Measurements from ENCODE around the gene SLC38A7. TPM values are rescaled to one million over a fixed set of nuclear protein-coding genes. Genes with fewer than 3 reads are reported as not detected.
A peak's percentile ranks its signal among the peaks of the same experiment; 100 is the strongest.
"Not testable (repeated sequence)": the region's sequence is repeated elsewhere in the genome, so short reads cannot be mapped to it uniquely, and the experiment has no call there.

The SLC38A7 gene
- total RNA-seq, 1 experiment from 2014 or later: 20.2 TPM

- Histone ChIP-seq H3K4me3 (ENCODE audit: low read depth in 2 of 2, low read length in 2 of 2) (no peak overlapping the region), H3K27ac (ENCODE audit: low read length) (no peak overlapping the region), H3K9me3 (ENCODE audit: control insufficient read depth, insufficient read depth, low read depth, low read length) (no peaks in the 10 kb centered on the region), H3K36me3 (ENCODE audit: control insufficient read depth, insufficient read depth, low read length) (no peaks in the 10 kb centered on the region), H3K4me1 (ENCODE audit: control insufficient read depth, insufficient read depth, low read length) (no peaks in the 10 kb centered on the region), H3K27me3 (ENCODE audit: control insufficient read depth, insufficient read depth, low read length) (no peaks in the 10 kb centered on the region)
- DNase-seq (ENCODE audit: low read depth, low spot score) (peak; percentile 65), ATAC-seq (peak; percentile 95)
- intact Hi-C loops (cut with micrococcal nuclease; ENCODE audit: unreplicated experiment): loop anchor here (5.0 kb wide), 1 partner anchor 149 kb away; no protein-coding TSS in a partner anchor
- BruUV-seq (replicated peaks): no TSS peak
- in situ Hi-C loops (cut with HindIII; ENCODE audit: low pct_unique_long_range_greater_than_20kb, low sequenced_read_pairs): no loop called here
- ChIA-PET POLR2A (no interaction called here), CTCF (interaction anchor here (0.6 kb wide), 9 partner anchors 50 to 720 kb away, joined by 3 to 13 read pairs (median 6); no protein-coding TSS in a partner anchor)
- TF ChIP-seq, protein P1, sequence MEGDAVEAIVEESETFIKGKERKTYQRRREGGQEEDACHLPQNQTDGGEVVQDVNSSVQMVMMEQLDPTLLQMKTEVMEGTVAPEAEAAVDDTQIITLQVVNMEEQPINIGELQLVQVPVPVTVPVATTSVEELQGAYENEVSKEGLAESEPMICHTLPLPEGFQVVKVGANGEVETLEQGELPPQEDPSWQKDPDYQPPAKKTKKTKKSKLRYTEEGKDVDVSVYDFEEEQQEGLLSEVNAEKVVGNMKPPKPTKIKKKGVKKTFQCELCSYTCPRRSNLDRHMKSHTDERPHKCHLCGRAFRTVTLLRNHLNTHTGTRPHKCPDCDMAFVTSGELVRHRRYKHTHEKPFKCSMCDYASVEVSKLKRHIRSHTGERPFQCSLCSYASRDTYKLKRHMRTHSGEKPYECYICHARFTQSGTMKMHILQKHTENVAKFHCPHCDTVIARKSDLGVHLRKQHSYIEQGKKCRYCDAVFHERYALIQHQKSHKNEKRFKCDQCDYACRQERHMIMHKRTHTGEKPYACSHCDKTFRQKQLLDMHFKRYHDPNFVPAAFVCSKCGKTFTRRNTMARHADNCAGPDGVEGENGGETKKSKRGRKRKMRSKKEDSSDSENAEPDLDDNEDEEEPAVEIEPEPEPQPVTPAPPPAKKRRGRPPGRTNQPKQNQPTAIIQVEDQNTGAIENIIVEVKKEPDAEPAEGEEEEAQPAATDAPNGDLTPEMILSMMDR (IDR thresholded peaks at IDR 0.05): peak; percentile 76
- no peak for TF ChIP-seq POLR2AphosphoS5 (IDR thresholded peaks at IDR 0.05; ENCODE audit: low read depth, low read length)
Measured at GRCh38 chr16:58661199-58661830, 23.3 kb downstream of the SLC38A7 start.

DNA sequence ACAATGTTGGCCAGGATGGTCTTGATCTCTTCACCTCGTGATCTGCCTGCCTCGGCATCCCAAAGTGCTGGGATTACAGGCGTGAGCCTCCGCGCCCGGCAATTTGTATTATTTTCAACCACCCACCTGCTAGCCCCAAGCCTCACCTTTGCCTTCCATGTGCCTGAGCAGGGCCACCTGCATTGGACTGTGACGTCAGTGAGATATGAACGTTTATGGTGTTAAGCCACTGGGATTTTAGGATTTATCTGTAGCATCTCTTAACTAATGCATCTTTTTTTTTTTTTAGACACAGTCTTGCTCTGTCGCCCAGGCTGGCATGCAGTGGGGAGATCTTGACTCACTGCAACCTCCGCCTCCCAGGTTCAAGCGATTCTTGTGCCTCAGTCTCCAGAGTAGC, 24.7 kb downstream of the SLC38A7 start:
- in situ Hi-C loops (cut with HindIII; ENCODE audit: low pct_unique_long_range_greater_than_20kb, low sequenced_read_pairs); H3K27ac ChIP-seq (ENCODE audit: low read length); H3K9me3 ChIP-seq (ENCODE audit: control insufficient read depth, insufficient read depth, low read depth, low read length); BruUV-seq (replicated peaks); POLR2A ChIA-PET; H3K4me3 ChIP-seq (ENCODE audit: low read depth in 2 of 2, low read length in 2 of 2); H3K27me3 ChIP-seq (ENCODE audit: control insufficient read depth, insufficient read depth, low read length); ATAC-seq; H3K4me1 ChIP-seq (ENCODE audit: control insufficient read depth, insufficient read depth, low read length); DNase-seq (ENCODE audit: low read depth, low spot score); H3K36me3 ChIP-seq (ENCODE audit: control insufficient read depth, insufficient read depth, low read length): not testable (repeated sequence)
- intact Hi-C loops (cut with micrococcal nuclease; ENCODE audit: unreplicated experiment): loop anchor here (5.0 kb wide), 1 partner anchor 148 kb away; no protein-coding TSS in a partner anchor
- CTCF ChIA-PET: interaction anchor here (0.6 kb wide), 1 partner anchor 87 kb away, joined by 4 read pairs; no protein-coding TSS in a partner anchor

DNA sequence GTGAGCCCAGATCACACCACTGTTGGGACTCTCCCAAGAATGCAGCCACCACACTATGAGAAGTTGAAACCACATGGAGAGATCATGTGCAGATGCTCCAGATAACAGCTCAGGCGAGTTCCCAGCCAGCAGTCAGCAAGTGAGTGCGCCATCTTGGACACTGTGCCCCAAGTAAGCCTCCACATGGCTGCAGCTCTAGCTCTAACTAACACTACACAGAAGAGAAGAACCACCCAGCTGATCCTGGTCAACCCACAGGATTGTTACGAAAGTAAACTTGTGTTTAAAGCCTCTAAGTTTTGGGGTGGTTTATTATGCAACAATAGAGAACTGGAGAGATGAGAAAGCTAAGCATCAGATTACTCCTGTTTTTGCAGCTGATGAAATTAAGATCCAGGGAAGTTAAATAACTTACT, 25.8 kb downstream of the SLC38A7 start:
- H3K4me3 ChIP-seq (ENCODE audit: low read depth in 2 of 2, low read length in 2 of 2): no peak overlapping the region
- TF ChIP-seq POLR2AphosphoS5 (IDR thresholded peaks at IDR 0.05; ENCODE audit: low read depth, low read length): no peak
- no peak for TF ChIP-seq SIN3A (IDR thresholded peaks at IDR 0.05; ENCODE audit: borderline replicate concordance, insufficient read depth, low read depth, low read length)
- TF ChIP-seq TCF7L2 (IDR thresholded peaks at IDR 0.05; ENCODE audit: low read depth, low read length): no peak
- TF ChIP-seq, protein P1 (IDR thresholded peaks at IDR 0.05): no peak
- TF ChIP-seq, protein P2, sequence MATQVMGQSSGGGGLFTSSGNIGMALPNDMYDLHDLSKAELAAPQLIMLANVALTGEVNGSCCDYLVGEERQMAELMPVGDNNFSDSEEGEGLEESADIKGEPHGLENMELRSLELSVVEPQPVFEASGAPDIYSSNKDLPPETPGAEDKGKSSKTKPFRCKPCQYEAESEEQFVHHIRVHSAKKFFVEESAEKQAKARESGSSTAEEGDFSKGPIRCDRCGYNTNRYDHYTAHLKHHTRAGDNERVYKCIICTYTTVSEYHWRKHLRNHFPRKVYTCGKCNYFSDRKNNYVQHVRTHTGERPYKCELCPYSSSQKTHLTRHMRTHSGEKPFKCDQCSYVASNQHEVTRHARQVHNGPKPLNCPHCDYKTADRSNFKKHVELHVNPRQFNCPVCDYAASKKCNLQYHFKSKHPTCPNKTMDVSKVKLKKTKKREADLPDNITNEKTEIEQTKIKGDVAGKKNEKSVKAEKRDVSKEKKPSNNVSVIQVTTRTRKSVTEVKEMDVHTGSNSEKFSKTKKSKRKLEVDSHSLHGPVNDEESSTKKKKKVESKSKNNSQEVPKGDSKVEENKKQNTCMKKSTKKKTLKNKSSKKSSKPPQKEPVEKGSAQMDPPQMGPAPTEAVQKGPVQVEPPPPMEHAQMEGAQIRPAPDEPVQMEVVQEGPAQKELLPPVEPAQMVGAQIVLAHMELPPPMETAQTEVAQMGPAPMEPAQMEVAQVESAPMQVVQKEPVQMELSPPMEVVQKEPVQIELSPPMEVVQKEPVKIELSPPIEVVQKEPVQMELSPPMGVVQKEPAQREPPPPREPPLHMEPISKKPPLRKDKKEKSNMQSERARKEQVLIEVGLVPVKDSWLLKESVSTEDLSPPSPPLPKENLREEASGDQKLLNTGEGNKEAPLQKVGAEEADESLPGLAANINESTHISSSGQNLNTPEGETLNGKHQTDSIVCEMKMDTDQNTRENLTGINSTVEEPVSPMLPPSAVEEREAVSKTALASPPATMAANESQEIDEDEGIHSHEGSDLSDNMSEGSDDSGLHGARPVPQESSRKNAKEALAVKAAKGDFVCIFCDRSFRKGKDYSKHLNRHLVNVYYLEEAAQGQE (IDR thresholded peaks at IDR 0.05; ENCODE audit: insufficient read depth in 1 of 2, low read depth in 2 of 2, low read length in 1 of 2): no peak
- DNase-seq (ENCODE audit: low read depth, low spot score) (no peak), ATAC-seq (no peak)
- H3K27me3 ChIP-seq (ENCODE audit: control insufficient read depth, insufficient read depth, low read length): no peaks in the 10 kb centered on the region
- ChIA-PET POLR2A (no interaction called here), CTCF (no interaction called here)
- H3K27ac ChIP-seq (ENCODE audit: low read length): no peak overlapping the region
- H3K9me3 ChIP-seq (ENCODE audit: control insufficient read depth, insufficient read depth, low read depth, low read length): no peaks in the 10 kb centered on the region
- in situ Hi-C loops (cut with HindIII; ENCODE audit: low pct_unique_long_range_greater_than_20kb, low sequenced_read_pairs) (no loop called here), intact Hi-C loops (cut with micrococcal nuclease; ENCODE audit: unreplicated experiment) (no loop called here)
- no peaks in the 10 kb centered on the region for H3K4me1 ChIP-seq (ENCODE audit: control insufficient read depth, insufficient read depth, low read length)
- BruUV-seq (replicated peaks): no TSS peak
- H3K36me3 ChIP-seq (ENCODE audit: control insufficient read depth, insufficient read depth, low read length): no peaks in the 10 kb centered on the region

All from Panc1 (cell line).